ENCODE measurements around the gene APBA1.

Gene APBA1

DNA sequence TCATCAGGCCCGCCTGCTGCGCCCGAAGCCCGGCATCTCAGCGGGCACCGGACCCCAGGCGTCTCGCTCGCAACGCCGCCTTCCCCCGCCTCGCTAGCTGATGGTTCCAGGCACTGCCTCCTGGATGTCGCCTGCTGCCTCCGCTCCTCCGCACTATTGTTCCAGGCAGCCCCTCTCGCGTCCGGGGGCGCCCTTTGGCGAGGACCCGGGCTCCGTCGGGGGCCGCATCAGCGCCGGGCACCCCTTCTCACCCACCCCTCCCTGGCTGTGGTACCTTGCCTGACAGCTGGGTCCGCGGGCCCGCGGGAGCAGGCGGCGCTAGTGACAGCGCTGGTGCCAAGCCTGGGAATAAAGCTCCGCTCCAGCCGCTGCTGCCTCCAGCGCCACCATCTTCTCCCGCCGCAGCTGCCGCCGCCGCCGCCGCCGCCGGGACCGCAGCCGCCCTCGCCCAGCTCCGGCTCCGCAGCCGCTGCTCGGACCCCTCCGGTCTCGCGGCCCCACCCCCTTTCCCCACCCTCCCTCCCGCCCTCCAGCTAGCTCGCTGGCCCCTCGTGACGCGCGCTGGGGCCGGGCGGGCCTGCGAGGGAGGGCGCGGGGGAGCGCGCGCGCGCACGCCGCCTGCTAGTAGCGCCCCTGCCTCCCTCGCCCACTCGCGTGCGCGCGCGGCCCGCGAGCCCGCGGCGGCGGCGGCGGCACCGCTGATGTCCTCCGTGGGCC, at the start of gene APBA1:
TSS of gene APBA1 (minus strand) at position 493 of the 717 bp plus-strand sequence.
- FAIRE-seq = no peak

DNA sequence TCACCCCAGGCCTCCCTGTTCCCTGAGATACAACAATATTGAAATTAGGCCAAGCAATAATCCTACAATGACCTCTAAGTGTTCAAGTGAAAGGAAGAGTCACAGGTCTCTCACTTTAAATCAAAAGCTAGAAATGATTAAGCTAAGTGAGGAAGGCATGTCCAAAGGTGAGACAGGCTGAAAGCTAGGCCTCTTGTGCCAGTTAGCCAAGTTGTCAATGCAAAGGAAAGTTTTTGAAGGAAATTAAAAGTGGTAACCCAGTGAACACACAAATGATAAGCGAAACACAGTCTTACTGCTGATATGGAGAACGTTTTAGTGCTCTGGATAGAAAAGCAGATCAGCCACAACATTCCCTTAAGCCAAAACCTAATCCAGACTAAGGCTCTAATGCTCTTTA, 47.8 kb upstream of the APBA1 start:
- FAIRE-seq = no peak

DNA sequence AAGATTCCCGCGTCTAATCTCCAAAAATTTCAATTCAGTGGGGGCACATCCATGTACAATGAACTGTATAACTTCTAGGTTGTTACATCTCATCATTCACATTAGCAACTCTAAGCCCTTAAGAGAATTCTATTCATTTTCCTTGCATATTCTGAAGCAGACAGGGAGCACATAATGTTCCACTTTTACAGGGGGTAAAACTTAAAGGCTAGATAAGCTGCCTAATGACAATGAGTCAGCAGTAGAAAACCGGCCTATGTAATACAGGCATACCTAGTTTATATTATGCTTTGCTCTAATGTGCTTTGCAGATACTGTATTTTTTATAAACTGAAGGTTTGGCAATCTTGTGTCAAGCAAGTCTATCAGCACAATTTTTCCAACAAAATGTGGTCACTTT, 47.2 kb upstream of the APBA1 start:
- no peak for FAIRE-seq

DNA sequence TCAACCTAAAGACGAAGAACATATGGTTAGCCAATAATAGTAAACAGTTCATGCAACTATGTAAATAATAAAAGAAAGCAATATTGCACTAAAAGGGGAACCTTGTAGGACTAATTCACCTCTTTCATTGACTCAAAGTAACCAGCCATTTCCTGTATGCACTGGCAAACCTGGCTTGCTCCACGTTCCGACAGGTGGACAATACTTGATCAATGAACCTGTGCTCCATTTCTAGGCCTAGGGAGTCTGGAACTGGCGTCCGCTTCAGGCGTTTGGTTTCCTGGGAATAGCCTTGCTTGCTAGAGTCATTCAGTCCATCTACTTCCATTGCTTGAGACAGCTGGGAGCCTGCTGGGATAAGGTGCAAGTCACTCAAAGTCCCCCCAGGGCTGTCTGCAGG, 46.0 kb upstream of the APBA1 start:
- FAIRE-seq = no peak

DNA sequence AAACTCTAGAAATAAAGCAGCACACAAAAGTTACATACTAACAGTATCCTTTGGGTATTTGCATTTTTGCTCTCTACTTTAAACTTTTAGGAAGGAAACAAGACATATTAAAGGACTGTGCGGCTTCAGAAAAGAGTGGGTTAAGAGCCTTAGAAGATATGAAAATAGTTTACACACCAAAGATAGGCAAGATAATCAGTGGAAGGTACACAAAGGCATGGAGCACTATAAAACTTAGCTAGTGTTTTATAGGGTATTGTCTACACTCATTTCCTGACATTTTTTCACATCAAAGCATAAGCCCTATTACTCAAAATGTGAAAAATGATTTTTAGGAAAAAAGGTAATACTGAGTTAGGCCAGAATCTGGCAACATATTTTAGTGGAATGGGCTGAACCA, 43.7 kb upstream of the APBA1 start:
- FAIRE-seq = no peak

DNA sequence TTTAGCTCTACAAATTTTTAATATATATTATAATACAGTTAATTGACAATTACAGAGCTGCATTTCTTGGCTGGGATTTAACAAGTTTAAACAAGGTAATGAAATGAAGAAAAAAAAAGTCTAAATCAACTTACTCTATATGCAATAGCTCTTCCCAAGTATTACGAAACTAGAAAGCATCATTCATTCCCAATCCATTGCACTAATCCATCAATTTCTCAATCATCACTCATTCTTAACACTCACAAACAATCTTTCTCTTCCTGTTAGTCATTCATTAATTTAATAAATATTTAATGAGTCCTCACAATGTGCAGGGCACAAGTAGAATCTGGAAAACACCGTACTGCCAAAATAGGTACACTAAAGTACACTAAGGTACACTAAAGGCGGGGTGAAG, 42.9 kb upstream of the APBA1 start:
- FAIRE-seq = no peak

GRCh38 chr9:69697475-69697874, 25.3 kb upstream of the APBA1 start:
- no peak for FAIRE-seq

DNA sequence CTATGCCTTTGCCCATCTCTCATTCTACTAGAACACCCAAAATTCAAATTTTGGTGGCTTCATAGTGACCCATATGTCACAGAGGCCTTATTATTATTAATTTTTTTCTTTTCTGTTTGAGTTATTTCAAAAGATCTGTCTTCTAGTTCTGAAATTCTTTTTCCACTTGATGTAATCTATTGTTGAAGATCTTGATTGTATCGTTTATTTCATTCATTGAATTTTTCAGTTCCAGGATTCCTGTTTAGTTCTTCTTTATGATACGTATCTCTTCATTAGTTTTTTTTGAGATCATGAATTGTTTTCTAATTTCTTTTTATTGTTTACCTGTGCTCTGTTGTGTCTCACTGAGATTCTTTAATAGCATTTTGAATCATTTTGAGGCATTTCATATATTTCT, 24.6 kb upstream of the APBA1 start:
- peak; percentile 11 for FAIRE-seq

- FAIRE-seq = no peak
These were observed 17.9 kb upstream of the APBA1 start for GRCh38 chr9:69689991-69690538.

DNA sequence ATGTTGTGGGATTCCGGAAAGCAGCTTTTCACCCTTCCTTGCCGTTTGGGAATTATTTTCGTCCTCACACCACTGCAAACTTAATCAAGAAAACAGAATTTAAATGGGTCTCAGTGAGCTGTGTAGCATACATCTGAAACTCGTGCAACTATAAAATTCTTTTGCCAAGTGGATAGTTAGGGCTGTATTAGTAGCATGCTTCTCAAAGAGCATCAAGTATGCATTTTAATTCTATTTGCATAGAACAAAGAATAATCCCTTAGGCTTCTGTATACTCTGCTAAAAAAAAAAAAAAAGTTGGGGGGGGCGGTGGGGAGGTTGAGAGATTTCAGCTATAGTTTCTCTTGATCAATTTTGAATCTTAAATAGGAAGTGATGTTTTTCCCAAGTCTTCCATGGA, 11.8 kb upstream of the APBA1 start:
- no peak for FAIRE-seq

GRCh38 chr9:69678843-69679538, 6.8 kb upstream of the APBA1 start:
- no peak for FAIRE-seq

DNA sequence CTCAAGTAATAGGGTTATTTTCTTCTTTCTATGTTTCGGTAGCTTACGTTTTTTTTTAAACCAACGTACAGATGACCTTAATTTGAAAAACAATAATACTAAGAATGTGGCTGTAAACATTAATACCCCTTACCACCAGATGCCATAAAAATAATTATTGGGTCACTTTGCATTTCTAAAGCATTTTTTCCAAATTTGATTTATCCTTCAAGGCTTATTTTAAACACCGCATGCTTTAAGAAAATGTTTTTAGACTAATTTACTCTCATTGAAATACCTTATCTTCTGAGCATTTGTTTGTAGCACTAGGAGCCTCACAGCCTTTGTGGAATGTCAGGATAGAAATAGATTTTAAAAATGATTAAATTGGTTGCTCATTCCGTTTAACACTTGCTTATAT, 5.8 kb upstream of the APBA1 start:
- FAIRE-seq = no peak

GRCh38 chr9:69675563-69675962, 3.4 kb upstream of the APBA1 start:
- FAIRE-seq = no peak

DNA sequence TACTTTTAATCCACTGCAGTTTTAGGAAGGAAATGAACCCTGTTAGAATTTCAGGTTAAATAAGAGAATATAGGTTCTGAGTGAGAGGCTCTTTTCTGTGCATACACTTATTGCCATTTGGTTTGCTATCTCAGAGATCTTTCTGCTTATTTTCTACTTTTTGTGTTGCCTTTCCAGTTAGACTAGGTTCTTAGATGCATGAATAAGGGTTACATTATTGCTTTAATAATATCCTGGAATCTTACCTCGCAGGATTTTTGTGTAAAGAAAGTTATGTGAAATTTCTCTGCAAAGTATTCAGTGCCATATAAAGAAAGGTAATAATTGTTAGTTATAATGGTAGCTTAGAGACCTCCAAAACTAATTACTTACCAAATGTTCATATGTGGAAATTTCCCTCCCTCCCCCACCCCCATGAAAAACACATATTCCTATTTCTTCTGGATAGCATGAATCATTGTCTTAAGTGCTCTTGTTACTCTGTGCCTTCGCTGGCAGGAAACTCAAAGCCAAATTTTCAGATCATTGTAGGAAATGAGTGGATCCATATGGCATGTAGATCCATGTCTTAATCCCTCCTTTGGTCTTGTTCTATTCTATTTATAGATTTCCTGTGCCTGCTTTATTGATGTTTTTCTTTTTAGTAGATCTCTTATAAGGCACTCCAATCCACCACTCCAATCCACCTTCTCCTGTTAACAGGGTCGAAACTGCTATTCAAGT, 2.7 kb upstream of the APBA1 start:
- FAIRE-seq = no peak

GRCh38 chr9:69674112-69674685, 2.0 kb upstream of the APBA1 start:
- FAIRE-seq = peak; percentile 98

DNA sequence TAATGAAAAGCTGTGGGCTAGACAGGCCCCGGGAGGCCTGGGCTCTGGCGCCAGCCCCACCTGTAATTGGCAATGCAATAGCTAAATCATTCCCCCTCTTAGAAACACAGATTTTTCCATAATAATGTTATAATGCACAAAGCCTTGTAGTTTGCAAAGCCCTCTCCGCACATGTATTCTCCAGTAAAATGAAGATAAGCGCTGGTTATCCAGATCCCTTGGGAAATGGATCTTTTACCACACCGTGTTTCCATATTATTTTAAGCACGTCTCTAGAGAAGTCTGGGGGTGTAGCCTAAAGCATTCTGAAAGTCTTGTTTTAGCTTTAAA, 1.1 kb upstream of the APBA1 start:
- peak; percentile 83 for FAIRE-seq

- FAIRE-seq = peak; percentile 25
These were observed 582 bp upstream of the APBA1 start for GRCh38 chr9:69672596-69673310.

DNA sequence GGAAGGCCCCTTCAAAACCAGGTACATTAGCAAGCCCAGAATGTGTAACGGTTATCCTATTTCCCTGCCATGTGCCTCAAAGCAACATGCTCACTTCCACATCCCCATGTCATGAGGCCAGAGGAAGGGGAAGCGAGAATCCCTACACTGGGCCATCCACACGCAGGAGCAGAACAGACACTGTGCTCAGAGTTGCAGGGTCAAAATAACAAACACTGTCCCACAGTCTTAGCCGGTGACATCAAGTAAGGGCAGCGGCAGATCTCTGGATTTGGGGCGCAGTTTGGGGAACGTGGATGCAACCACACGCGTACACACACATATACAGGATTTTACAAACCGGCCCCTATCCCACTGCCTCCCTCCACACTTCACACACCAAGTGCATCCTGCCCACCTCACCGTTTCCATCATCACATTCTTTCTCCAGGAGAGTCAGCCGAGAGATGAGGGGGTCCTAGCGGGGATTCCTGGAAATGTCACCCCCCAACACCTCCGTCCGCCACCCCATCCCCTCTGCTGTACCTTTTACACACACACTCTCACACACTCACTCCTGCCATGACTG, 776 bp downstream of the APBA1 start:
- FAIRE-seq = no peak

DNA sequence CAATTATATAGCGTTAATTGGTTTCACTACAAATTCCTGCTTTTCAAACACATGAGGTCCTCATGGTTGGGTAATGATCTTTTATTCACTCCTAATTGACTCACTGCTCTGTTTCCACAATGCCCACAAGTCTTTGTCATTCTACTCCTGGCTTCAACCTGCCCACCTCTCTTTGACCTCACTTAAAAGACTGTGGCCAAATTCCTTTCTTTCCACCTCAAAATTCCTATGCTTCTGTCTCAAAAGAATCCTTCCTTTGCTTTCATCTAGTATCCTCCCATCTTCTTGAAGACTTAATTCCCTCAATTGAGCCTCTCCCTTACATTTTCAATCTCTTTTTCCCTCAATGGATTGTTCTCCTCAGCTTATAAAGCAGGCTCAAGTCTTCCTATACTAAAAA, 4.9 kb downstream of the APBA1 start:
- FAIRE-seq = no peak

- no peak for FAIRE-seq
These were observed 11.9 kb downstream of the APBA1 start for GRCh38 chr9:69660304-69660703.

GRCh38 chr9:69658987-69659675, 13.0 kb downstream of the APBA1 start:
- no peak for FAIRE-seq

DNA sequence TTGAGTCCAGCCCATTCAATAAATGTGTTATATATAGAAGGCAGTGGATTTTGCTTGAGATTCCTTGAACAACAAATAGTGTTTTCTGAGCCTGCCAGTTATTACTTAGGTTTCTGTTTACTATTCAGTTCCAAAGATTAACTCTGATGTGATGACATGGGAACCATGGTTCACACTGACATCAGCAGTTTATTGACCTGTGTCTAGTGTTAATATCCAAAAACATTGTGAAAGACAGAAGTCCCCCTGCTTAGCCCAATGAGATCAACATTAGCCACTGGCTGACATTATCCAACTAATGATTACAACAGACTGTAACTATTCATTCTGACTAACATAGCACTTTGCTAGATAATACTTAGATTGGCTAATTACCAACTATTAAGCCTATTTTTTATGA, 14.9 kb downstream of the APBA1 start:
- no peak for FAIRE-seq

All from A204.1 (cell line).